ENCODE results near the gene PSMD14. TPM values are rescaled to one million over a fixed set of nuclear protein-coding genes. Genes with fewer than 3 reads are reported as not detected.

PSMD14 gene
- total and polyA plus RNA-seq, 2 of the 8 experiments (the other 6 are each of a cell fraction or from before 2014, with no cell fraction given): 53.9 to 88.7 TPM

DNA sequence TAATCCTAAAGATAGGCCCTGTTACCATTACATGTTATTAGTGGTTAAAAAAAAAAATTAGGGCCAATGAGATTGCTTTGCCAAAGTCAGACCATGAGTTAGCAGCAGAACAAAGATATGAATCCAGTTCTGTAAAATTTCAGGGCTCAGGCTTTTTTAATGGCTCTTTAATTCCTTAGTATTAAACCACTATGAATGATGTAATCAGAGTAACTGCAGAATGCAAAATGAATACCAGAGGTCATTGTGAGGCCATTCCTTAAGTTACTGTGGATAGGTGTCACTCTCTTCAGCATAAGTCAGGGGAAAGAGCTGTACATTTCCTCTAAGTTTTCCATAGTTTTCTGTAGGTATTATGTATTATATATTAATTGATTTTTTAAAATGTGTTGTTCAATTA lies 65.7 kb downstream of the PSMD14 start:
- Histone ChIP-seq H3K79me1 (ENCODE audit: low read depth, low read length) (no peaks in the 10 kb centered on the region), H3K9ac (replicated peaks in 1 of 4; ENCODE audit: extremely low read depth in 1 of 4, low read depth in 3 of 4, low read length in 3 of 4) (no peak overlapping the region), H4K20me1 (replicated peaks in 1 of 2; ENCODE audit: control insufficient read depth in 1 of 2, insufficient read depth in 2 of 2, low read length in 2 of 2) (no peaks in the 10 kb centered on the region), H3K4me3 (ENCODE audit: extremely low read depth in 1 of 4, insufficient read depth in 2 of 4, low read depth in 3 of 4, low read length in 4 of 4) (no peak overlapping the region), H3K56ac (replicated peaks; ENCODE audit: insufficient read length, low read depth, low read length) (no peak overlapping the region), H3K36me3 (ENCODE audit: control insufficient read depth in 2 of 4, insufficient read depth in 4 of 4, low read length in 3 of 4) (peaks cover 0 to 16% (median 0%) of the 10 kb centered on the region in 4 experiments; a peak in 1 of 8 replicates), H3K23me2 (ENCODE audit: low read depth, low read length) (no peaks in the 10 kb centered on the region), H2BK5ac (ENCODE audit: low read depth, low read length) (no peak overlapping the region), H3K4ac (replicated peaks; ENCODE audit: insufficient read length, low read depth, low read length) (no peak overlapping the region), H3K27me3 (replicated peaks in 1 of 4; ENCODE audit: control insufficient read depth in 3 of 4, extremely low read depth in 1 of 4, insufficient read depth in 3 of 4, low read length in 3 of 4) (no peaks in the 10 kb centered on the region), H3K14ac (ENCODE audit: insufficient read length) (no peak overlapping the region), H2BK12ac (ENCODE audit: low read depth, low read length) (no peak overlapping the region), H3K4me2 (ENCODE audit: insufficient read depth in 1 of 2, low read depth in 2 of 2, low read length in 2 of 2) (no peak overlapping the region), H2BK20ac (ENCODE audit: low read length) (no peak overlapping the region), H3K23ac (ENCODE audit: insufficient read length) (no peak overlapping the region), H4K91ac (replicated peaks; ENCODE audit: insufficient read length, low read length) (no peak overlapping the region), H2BK120ac (replicated peaks; ENCODE audit: low read depth, low read length) (no peak overlapping the region), H3K27ac (ENCODE audit: low read depth, low read length) (no peak overlapping the region), H3K9me3 (ENCODE audit: insufficient read depth in 2 of 2, low read depth in 1 of 2, low read length in 1 of 2) (no peaks in the 10 kb centered on the region), H2AFZ (ENCODE audit: low read length) (no peak overlapping the region), H4K8ac (ENCODE audit: extremely low read depth, insufficient read depth, low read length) (no peak overlapping the region), H2BK15ac (ENCODE audit: low read length) (no peak overlapping the region), H3K18ac (ENCODE audit: extremely low read depth, low read length) (no peak overlapping the region), H4K5ac (ENCODE audit: insufficient read length, low read depth, low read length) (no peak overlapping the region), H3K79me2 (ENCODE audit: control insufficient read depth in 1 of 2, insufficient read depth in 2 of 2, low read length in 2 of 2) (no peaks in the 10 kb centered on the region), H2AK5ac (ENCODE audit: low read depth, low read length) (no peak overlapping the region), H3K4me1 (replicated peaks in 1 of 4; ENCODE audit: control insufficient read depth in 3 of 4, insufficient read depth in 4 of 4, low read length in 3 of 4) (peaks cover 0 to 4% (median 1%) of the 10 kb centered on the region in 4 experiments; a peak in 3 of 7 replicates)
- no peak for FAIRE-seq
- DNase-seq (ENCODE audit: low read depth in 1 of 2, low spot score in 2 of 2): no peak
- TF ChIP-seq, protein P1, sequence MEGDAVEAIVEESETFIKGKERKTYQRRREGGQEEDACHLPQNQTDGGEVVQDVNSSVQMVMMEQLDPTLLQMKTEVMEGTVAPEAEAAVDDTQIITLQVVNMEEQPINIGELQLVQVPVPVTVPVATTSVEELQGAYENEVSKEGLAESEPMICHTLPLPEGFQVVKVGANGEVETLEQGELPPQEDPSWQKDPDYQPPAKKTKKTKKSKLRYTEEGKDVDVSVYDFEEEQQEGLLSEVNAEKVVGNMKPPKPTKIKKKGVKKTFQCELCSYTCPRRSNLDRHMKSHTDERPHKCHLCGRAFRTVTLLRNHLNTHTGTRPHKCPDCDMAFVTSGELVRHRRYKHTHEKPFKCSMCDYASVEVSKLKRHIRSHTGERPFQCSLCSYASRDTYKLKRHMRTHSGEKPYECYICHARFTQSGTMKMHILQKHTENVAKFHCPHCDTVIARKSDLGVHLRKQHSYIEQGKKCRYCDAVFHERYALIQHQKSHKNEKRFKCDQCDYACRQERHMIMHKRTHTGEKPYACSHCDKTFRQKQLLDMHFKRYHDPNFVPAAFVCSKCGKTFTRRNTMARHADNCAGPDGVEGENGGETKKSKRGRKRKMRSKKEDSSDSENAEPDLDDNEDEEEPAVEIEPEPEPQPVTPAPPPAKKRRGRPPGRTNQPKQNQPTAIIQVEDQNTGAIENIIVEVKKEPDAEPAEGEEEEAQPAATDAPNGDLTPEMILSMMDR (IDR thresholded peaks at IDR 0.05; ENCODE audit: control extremely low read depth in 1 of 3, insufficient read depth in 1 of 3, low read depth in 1 of 3, low read length in 3 of 3): no peak
- TF ChIP-seq SUZ12 (IDR thresholded peaks at IDR 0.05; ENCODE audit: low read length): no peak
- no peak for TF ChIP-seq BRCA1 (IDR thresholded peaks at IDR 0.05; ENCODE audit: low read depth, low read length)
- ChIA-PET POLR2A (ENCODE audit: partially characterized antibody) (interaction anchor here (1.1 kb wide), 1 partner anchor 92 kb away, joined by 3 read pairs; no protein-coding TSS in a partner anchor), CTCF (ENCODE audit: partially characterized antibody) (interaction anchor here (0.7 kb wide), 1 partner anchor 204 kb away, joined by 5 read pairs; no protein-coding TSS in a partner anchor)

All from H1 (cell line).